Bone marrow (tissue), 2 donors: Measurements from ENCODE around the gene NDUFB7.
"Not testable (repeated sequence)": the region's sequence is repeated elsewhere in the genome, so short reads cannot be mapped to it uniquely, and the experiment has no call there.

Experiments
- DNase-seq, 2 donors: peaks; one replicate each; lab custom pipeline; 2025; lab: John Stamatoyannopoulos, UW

The NDUFB7 gene

GRCh38 chr19:14553042-14553938 is 18.6 kb downstream of the NDUFB7 start:
- no peak for DNase-seq

DNA sequence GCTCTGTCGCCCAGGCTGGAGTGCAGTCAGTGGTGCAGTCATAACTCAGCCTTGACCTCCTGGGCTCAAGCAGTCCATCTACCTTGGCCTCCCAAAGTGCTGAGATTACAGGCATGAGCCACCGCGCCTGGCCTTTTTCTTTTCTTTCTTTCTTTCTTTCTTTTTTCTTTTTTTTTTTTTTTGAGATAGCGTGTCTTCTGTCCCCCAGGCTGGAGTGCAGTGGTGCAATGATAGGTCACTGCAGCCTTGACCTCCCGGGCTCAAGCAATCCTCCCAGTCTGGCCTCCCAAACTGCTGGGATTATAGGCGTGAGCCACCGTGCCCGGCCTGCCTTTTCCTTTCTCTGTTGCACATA is 19.9 kb downstream of the NDUFB7 start:
- DNase-seq, result not testable (repeated sequence)

DNA sequence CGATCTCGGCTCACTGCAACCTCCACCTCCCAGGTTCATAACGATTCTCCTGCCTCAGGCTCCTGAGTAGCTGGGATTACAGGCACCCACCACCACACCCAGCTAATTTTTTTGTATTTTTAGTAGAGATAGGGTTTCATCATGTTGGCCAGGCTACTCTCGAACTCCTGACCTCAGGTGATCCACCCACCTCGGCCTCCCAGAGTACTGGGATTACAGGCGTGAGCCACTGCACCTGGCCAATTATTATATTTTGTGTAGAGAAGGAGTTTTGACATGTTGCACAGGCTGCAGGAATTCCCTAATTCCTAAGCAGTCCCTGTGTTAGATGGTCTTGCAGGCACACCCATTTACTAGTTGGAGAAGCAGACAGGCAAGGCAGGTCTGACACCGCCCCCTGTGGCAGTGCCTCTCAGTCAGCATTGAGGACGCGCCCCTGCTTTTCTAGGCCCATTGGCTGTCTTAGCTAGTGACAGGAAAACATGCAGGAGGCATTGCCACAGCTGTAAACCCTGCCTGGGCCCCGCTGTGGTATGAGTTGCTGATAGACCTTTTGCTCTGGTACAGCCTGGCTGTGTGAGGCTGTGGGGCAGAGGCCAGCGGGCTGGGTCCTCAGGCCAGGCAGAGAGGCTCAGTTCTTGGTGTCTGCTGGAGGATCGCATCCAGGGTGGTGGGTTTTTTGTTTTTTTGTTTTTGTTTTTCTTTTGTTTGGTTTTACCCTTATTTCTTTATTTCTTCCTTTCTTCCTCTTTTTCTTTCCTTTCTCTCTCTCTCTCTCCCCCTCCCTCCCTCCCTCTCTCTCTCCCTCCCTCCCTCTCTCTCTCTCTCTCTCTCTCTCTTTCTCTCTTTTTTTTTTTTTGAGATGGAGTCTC is 20.5 kb downstream of the NDUFB7 start:
- peak; percentile 31 to 81 for DNase-seq

DNA sequence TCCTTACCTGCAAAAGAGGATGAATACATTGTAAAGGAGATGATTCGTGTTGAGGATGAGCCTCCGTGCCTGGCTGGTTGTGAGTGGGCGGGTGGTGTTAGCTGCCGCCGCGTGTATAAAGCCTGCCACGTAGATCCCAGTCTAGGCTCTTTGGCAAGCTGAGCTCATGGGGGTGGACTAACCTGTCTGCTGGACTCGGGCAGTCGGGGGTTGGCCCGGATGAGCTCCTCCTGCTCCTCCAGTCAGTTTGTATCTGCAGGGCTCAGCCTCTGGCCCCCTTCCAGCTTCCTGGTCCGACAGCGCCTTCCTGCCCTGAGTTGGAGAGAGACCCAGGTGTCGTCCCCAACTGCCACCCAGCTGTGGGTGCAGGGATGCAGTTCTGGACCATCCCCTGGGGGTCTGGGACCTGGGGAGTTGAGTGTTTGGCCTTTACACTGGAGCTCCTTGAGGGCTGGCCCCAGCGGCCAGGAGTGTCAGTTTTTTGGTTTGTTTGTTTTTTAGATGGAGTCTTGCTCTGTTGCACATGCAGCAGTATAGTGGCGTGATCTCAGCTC is 21.6 kb downstream of the NDUFB7 start:
- DNase-seq, result no peak

GRCh38 chr19:14545716-14546082 is 26.2 kb downstream of the NDUFB7 start:
- DNase-seq, result no peak

GRCh38 chr19:14544977-14545715 is 26.7 kb downstream of the NDUFB7 start:
- DNase-seq, result no peak

DNA sequence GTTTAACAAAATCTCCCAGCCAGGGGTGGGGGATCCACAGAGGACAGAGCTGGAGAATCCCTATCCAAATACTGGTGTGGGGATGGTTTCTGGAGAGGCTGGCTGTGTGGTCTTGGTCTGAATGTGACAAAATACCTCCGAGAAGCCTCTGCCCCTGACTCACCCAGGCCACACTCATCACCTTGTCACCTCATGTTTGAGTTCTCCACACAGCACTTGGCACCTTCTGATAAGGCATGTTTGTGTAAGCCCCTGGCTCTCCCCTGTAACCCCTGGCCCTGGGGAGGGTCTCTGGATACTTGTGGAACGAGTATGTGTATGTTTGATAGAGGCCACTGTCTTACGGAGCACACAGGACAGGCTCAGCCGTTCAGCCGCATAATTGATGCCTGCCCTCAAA is 27.8 kb downstream of the NDUFB7 start:
- DNase-seq, result no peak

- DNase-seq, result peak in 1 of 2 donors; percentile 78
Measured at GRCh38 chr19:14542711-14543328, 29.0 kb downstream of the NDUFB7 start.

GRCh38 chr19:14541979-14542378 is 29.9 kb downstream of the NDUFB7 start:
- not testable (repeated sequence) for DNase-seq

- DNase-seq, result no peak
Measured at GRCh38 chr19:14540741-14541525, 30.9 kb downstream of the NDUFB7 start.

- no peak for DNase-seq
Measured at GRCh38 chr19:14536926-14537692, 34.8 kb downstream of the NDUFB7 start.

DNA sequence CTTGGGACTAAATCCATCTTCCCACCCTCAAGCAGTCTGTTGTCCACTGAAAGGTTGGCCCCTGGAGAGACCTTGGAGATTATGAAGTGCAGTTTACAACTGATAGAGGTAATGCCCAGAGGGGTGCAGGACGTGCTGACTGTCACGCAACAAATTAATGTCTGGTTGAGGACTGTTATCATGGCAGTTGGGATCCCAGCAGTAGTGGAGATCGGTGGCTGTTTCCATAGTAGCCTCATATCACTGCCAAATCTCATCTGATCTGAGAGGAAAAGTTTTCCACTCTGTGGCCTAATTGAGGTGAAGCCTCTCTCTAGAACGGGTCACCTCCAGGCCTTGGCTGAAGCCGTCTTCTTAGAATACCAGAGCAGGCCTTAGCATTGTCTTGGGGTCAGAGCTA is 38.4 kb downstream of the NDUFB7 start:
- DNase-seq, result no peak

DNA sequence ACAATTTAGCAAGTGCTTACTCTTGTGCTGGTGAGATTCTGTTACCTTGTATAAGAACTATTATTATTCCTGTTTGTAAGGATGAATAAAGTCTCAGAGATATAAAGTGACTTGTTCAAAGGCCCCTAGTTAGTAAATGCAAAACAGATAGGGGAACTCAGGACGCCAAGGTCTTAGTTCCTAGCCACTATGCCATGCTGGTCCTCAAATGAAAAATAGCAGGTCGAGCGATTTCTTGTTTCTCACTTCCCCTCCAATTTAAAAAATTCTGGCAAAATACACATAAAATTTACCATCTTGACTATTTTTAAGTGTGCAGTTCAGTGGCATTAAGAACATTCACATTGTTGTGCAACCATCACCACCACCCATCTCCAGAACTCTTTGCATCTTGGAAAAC is 41.4 kb downstream of the NDUFB7 start:
- no peak for DNase-seq

GRCh38 chr19:14530005-14530348 is 41.9 kb downstream of the NDUFB7 start:
- DNase-seq, result no peak

DNA sequence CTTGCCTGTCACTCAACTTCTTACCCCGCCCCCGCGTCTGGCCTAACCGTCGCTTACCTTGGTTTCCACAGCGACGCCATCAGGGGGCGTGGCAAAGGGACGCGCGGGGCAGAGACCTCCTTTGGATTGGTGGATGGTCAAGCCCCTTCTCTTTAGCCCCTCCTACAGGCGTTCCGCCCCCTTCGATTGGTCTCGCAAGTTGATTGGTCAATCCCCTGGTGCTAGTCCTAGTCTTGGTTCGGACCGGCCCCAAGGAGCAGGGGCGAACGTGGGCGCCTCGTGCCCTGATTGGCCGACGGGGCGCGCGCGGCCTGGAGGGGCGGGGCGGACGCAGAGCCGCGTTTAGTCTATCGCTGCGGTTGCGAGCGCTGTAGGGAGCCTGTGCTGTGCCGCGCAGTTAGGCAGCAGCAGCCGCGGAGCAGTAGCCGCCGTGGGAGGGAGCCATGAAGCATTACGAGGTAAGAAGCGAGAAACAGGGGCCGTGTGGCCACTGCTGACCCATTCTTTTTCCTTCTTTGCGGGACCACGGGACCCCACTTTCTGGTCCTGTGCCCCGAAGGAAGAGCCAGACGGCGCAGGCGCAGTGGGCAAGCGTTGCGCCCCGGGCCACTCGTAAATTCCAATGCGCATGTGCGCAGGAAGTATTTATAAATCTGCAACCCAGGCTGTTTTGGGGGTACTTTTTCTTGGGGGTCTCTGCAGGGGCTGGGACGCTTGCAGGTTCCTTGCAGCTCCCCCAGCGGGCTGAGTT is 42.4 kb downstream of the NDUFB7 start, which contains the start of gene TECR:
Gene TECR, plus strand, starts transcription at position 341 of the 751 bp plus-strand sequence. Its CDS starts 103 bp downstream, at position 444.
- DNase-seq, result peak; percentile 99 to 100

GRCh38 chr19:14528419-14529253 is 43.2 kb downstream of the NDUFB7 start:
- DNase-seq, result no peak

- DNase-seq, result no peak
Measured at GRCh38 chr19:14526423-14526822, 45.4 kb downstream of the NDUFB7 start.

DNA sequence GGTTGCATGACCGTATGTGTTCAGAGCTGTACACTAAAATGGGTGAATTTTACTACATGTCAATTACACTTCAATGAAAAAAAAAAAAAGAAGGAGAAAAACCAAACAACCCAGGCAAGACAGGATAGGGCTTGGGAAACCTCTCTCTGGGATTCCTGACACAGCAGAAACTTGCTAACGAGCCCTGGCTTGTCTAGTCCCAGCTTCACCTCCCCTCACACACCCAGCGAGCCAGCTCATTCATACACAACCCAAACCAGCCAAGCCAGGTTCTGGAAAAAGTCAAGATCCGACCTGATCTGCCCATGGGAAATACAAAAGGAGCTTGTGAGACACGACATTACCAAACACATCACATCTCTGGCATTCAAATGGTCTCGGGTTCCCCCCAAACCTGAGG is 46.1 kb downstream of the NDUFB7 start:
- no peak for DNase-seq
